HG02884 (cell line): ENCODE data around the gene SPINK9.
A peak's percentile ranks its signal among the peaks of the same experiment; 100 is the strongest.

Experiments
- ATAC-seq: cut with Tn5 transposase; IDR thresholded peaks from one replicate; pipeline ENCODE4 v1.9.1; 2021; ENCODE audit warnings: mild to moderate bottlenecking, moderate library complexity; ENCODE audit not compliant: unreplicated experiment

The SPINK9 gene

DNA sequence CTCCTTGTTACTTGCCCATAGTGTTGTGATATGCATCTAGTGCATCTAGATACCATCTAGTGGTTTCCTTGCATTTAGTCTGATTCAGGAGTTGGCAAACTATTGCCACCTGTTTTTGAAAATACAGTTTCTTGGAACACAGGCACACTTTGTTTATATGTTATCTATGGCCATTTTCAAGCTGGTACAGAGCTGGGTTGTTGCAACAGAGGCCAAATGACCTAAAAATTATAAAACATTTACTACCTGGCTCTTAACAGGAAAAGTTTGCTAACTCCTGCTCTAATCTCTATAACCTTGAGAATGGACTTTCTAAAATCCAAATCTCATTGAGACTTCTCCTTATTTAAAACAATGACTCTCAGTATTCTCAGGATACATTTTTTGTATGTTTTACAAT, 29.0 kb downstream of the SPINK9 start:
- ATAC-seq: no peak

DNA sequence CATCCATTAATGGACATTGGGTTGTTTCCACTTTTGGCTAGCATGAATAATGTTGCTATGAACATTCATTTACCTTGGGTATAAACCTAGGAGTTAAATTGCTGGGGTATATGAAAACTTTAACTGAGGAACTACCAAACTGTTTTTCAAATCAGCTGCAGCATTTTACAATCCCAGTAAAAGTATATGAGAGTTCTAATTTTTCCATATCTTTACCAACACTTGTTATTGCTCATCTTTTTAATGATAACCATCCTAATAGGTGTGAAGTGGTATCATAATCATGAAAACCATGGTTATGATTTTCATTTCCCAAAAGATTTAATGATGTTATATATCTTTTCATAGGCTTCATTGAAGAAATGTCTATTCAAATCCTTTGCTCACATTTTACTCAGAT, 32.9 kb downstream of the SPINK9 start:
- ATAC-seq: no peak

DNA sequence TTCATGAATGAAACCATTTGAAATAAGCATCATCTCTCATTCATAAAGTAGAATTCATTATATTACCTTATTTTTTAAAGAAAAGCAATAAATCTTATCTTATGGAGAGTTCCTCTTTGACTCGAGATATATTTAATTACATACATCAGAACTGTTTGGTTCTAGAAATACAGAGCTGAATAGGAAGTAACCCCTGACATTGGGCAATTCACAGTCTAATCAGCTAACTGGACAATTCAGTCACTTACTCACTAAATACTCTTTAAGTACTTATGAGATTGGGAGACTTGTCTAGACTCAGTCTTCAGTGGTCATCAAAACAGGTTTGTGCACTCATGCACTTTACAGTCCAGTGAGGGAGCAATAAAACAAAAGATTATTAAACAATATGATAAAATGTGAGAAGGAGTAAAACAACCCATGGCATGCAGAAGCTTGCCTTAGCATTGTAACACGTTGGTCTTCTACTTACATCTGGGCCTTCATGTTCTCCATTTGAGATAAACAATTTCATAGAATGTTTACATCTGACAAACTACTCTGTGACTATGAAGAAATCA, 36.9 kb downstream of the SPINK9 start:
- ATAC-seq: no peak

DNA sequence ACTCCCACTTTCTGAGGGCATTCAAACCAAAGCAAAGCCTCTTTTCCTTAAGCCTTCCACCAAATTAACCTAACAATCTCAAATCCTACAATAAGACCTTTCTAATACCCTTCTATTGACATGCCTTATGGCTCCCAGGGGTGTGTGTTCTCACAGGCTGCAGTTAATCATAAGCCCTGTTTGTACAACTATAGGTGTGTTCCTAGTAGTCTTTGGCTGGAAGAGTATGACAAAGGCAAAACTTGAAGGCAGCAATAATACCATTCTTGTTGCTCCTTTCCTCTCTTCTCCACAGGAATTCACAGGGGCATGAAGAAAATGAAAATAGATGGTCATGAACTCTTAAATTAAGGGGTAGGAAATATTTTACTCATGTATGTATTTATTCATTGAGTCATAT, 37.5 kb downstream of the SPINK9 start:
- no peak for ATAC-seq

DNA sequence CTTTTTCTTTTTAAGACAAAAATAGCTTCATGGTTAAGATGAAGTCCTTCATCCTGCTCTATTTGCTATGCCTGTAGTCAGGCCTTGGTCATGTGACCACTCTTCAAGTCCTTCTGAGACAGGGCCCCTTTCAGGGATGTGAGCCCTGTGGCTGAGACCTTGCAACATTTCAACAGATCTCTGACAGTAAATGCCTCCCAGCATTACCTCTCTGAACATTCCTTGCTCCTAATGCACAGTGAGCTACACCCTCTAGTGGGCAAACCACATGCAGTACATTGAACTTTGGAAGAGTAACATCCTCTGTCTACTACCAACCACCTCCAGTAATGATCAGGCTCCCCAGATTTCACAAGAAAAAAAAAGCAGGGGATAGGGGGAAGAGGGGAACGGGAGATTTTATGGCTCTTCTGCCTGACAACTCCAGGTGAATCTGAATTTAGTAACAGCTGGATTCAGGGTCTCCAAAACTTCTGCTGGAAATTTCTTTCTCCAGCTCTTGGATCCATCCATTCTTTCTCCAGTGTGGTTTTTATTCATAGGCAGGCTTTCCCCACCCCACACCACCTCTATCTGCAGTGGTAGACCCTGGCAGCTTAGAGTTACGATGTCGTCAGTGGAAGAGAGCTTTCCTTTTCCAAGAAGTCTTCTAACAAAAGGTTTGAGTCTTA, 39.5 kb downstream of the SPINK9 start:
- ATAC-seq: peak; percentile 93

DNA sequence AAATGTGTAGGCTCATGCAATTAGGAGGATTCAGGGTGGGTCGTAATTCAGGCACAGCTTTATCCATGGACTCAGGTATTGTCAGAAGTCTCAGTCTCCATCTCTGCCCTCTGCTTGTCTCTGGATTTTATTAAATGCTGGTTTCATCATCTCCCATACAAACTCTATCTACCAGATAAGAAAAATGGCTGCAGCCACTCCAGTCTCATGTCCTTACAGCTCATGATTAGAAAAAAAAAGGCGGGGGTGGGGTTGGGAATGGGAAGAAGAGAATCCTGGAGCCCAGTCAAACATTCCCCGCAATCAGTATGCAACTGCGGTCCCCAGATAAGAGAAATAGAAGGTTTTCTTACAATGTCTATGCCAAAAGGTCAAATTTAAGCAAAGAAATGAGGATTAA, 40.8 kb downstream of the SPINK9 start:
- ATAC-seq: no peak

DNA sequence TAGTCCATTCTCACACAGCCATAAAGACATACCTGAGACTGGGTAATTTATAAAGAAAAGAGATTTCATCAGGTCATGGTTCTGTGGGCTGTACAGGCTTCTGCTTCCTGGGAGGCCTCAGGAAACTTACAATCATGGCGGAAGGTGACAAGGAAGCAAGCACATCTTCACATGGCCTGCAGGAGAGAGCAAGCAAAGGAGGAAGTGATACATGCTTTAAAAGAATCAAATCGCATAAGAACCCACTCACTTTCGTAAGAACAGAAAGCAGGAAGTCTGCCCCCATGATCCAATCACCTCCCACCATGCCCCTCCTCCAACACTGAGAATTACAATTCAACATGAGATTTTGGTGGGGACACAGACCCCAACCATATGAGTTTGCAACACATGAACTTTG, 43.3 kb downstream of the SPINK9 start:
- ATAC-seq: no peak

DNA sequence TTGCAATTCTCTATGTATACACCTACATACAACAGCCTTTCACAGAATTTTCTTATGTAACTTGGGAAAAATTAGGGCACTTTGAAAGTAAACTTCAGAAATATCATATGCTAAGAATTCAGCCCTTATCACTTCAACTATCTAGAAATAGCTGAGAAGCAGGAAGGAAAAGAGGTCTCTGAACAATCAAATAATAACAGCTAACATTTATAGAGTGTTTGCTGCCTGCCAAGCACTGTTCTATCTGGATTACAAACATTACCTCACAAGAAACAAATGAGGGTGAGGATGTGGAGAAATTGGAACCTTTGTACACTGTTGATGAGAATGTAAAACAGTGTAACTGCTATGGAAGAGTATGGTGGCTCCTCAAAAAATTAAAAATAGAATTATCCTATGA, 44.0 kb downstream of the SPINK9 start:
- no peak for ATAC-seq

DNA sequence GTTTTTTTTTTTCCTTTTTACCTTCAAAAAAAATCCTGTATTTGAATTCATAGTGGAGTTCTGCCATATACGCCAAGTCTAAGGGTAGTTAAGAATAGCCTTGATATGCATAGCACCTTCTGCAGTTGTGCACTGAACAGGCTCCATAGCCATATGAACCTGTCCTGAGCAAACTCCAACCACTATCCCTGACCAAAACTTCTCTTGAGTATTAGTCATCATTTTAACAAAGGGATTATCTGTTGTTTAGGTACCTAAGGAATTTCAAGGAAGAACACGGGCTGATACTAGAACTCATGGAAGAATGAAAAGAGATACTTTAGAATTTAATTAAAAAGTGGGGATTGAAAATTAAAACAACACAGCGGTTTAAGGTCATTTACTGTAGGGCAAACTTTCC, 46.5 kb downstream of the SPINK9 start:
- no peak for ATAC-seq

DNA sequence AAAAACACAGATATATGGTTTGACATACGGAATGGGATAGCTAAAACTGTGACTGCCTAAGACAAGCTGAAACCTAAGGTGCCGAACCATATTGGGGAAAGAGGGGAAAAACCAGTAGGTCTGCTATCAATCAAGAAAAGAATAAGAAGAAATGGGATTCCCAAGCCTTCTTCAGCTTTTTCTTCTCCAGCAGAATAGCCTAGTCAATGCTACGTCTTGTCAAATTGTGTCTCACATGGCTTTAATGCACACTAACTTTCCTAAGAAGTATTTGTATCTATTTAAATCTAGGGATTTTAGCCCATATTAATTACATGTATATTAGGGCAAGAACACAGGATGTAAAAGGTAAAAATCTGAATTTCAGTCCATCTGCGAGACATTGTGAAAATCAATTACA, 47.6 kb downstream of the SPINK9 start:
- no peak for ATAC-seq

DNA sequence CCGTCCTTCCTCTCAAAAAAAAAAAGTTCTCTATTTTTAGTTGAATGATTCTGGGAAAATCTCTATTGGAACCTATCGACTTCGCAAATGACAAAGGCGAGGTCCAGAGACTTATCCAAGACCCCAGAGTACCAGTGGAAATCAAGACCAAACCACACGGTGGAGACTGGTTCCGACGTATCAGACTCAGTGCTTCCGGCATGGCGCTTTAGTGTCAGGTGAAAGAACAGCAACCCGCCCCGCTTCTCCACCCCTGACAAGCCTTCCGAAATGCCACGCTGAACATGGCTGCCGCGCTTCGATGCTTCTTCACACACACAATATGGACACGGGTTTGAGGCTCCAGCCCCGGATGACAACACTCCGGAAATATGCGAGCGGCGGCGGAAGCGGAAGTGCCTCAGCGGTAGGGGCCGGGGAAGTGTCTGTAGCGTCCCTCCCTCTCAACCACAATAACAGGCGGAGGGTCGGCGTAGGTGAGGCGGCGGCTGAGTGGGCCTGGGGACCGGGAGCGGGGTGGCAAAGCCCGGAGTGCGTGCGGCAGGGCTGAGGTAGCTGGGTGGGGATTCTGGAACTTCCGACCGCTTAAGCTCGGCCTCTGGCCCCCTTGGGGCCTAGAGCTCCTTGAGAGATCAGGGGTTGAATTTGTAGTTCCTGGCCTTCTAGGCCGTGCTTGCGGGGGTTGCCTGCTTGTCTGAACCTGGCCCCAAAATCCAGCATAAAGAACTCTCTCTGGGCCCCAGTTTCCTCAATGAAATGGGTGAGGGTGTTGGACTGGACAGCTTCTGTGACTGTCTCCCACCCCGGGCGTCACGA, 48.4 kb downstream of the SPINK9 start, which contains the start of gene FBXO38:
Gene FBXO38 (plus strand): TSS at position 395 of the 816 bp plus-strand sequence. CDS start 10,819 bp downstream, outside the sequence.
- peak; percentile 97 for ATAC-seq

DNA sequence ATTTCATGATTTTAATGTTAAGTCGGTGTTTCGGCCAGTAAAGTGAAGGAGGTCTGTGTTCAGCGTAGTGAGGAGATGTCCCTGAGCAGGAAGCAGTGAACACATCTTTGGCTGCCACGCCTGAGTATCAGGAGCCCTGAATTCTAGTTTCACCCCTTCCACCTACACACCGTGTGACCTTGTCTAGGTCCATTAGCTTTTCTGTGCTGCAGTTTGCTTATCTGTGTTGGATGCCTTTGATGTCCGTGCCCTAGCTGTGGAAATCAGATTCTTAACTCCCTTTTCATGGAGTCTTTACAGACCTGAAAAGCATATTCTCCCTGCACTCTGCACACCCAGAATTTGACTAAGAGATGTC, 49.0 kb downstream of the SPINK9 start:
- peak; percentile 22 for ATAC-seq

DNA sequence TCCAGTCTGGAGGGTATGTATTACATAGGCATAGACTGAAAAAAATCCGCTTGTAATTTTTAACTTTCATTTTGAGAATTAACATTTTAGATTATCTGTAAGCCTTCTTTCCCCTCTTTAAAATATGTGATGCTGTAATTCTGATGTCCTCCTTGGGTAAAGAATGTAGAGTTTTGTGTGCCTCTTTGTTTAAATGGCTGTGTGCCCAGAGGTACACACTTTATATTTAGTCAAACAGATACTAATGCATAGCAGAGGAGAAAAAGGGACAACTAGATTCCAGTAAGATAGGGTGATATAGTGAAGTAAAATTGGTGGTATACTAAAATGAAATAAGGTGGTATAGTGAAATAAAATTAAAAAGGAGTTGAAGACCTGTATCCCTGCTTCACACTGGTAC, 49.7 kb downstream of the SPINK9 start:
- ATAC-seq: no peak

DNA sequence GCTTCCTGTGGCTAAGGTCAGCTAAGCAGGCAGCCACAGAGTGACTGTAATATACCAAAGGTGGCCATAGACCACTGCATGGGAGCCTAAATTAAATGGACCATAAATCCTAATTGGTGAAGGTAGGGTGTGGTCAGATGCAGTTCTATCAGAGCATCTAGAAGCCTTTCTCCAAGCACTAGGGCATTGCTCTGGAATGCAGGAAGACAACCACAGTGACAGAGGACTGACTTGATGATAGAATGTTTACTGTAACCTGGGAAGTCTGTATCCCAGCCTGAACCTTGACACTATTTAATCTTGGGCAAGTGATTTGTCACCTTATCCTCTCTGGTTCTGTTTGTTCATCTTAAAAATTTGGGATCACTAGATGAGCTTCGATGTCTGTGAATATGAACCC, 50.7 kb downstream of the SPINK9 start:
- ATAC-seq: no peak

DNA sequence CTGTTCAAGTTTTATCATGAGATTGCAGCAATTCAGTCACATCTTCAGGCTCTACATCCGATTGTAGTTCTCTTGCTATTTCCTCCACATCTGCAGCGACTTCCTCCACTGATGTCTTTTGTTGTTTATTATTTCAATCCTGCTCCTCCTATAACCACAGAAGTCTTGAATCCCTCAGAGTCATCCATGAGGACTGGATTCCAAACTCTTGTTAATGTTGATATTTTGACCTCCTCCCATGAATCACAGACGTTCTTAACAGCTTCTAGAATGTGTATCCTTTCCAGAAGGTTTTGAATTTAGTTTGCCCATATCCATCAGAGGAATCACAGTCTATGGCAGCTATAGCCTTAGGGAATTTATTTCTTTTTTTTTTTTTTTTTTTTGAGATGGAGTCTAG, 52.0 kb downstream of the SPINK9 start:
- no peak for ATAC-seq

DNA sequence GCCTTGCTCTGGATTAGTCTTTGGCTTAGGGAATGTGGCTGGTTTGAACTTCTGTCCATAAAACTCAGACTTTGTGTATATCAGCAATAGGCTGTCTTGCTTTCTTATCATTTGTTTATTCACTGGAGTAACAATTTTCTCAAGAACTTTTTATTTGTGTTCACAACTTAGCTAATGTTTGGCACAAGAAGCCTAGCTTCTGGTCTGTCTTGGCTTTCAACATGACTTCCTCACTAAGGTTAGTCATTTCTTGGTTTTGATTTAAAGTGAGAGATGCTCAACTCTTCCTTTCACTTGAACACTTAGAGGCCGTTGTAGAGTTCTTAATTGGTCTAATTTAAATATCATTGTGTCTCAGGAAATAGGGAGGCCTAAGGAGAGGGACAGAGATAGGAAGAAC, 53.3 kb downstream of the SPINK9 start:
- ATAC-seq: peak; percentile 26
